Trophoblast cell (in vitro differentiated cells and primary cell): ENCODE measurements around the gene FBP1.

ENCODE experiments used
- DNase-seq, 2 donors: peaks; one replicate each; pipeline ENCODE4 v3.0.0-alpha.2; 2016
- H2AFZ ChIP-seq: 2 replicates; pipeline ENCODE4 v1.6.1; 2013; ENCODE audit warnings: low read length, moderate library complexity, mild to moderate bottlenecking; ENCODE audit not compliant: insufficient read depth, poor library complexity
- H2AK5ac ChIP-seq: 2 replicates; pipeline ENCODE4 v1.6.1; 2013; ENCODE audit warnings: mild to moderate bottlenecking, low read length
- H2BK120ac ChIP-seq: 2 replicates; pipeline ENCODE4 v1.6.1; 2013; ENCODE audit warnings: low read length, mild to moderate bottlenecking, moderate library complexity; ENCODE audit not compliant: insufficient read depth, poor library complexity
- H2BK12ac ChIP-seq: 2 replicates; pipeline ENCODE4 v1.6.1; 2013; ENCODE audit warnings: mild to moderate bottlenecking, low read length, moderate library complexity
- H2BK5ac ChIP-seq: 2 replicates; pipeline ENCODE4 v1.6.1; 2013; ENCODE audit warnings: low read length, low read depth, moderate library complexity, mild to moderate bottlenecking; ENCODE audit not compliant: poor library complexity
- H3K14ac ChIP-seq: 2 replicates; pipeline ENCODE4 v1.6.1; 2013; ENCODE audit warnings: mild to moderate bottlenecking, low read length
- H3K18ac ChIP-seq: 2 replicates; pipeline ENCODE4 v1.6.1; 2013; ENCODE audit warnings: mild to moderate bottlenecking, low read length
- H3K23ac ChIP-seq: 2 replicates; pipeline ENCODE4 v1.6.1; 2013; ENCODE audit warnings: low read length
- H3K27ac ChIP-seq: 2 replicates; pipeline ENCODE4 v1.5.1; 2013; ENCODE audit warnings: low read depth, mild to moderate bottlenecking, inconsistent platforms, low read length, moderate library complexity
- H3K27me3 ChIP-seq: 2 replicates; pipeline ENCODE4 v1.6.1; 2013; ENCODE audit warnings: inconsistent platforms, mild to moderate bottlenecking, low read length, moderate library complexity; ENCODE audit not compliant: insufficient read depth
- H3K36me3 ChIP-seq, 2 experiments: 1 replicate in 1 of 2; 2 replicates in 1 of 2; pipeline ENCODE4 v1.6.1; 2013; ENCODE audit warnings: low read length in 2 of 2, mild to moderate bottlenecking in 2 of 2, moderate library complexity in 1 of 2; ENCODE audit not compliant: insufficient read depth in 2 of 2, control insufficient read depth in 1 of 2
- H3K4ac ChIP-seq: 2 replicates; pipeline ENCODE4 v1.6.1; 2013; ENCODE audit warnings: low read depth, mild to moderate bottlenecking, low read length, moderate library complexity
- H3K4me1 ChIP-seq, 2 experiments: 1 replicate in 1 of 2; 2 replicates in 1 of 2; pipeline ENCODE4 v1.6.1; 2013; ENCODE audit warnings: low read length in 2 of 2, mild to moderate bottlenecking in 2 of 2, moderate library complexity in 1 of 2; ENCODE audit not compliant: insufficient read depth in 2 of 2, control insufficient read depth in 1 of 2
- H3K4me2 ChIP-seq: 2 replicates; pipeline ENCODE4 v1.6.1; 2013; ENCODE audit warnings: inconsistent platforms, mild to moderate bottlenecking, low read length, moderate library complexity
- H3K4me3 ChIP-seq: 2 replicates; pipeline ENCODE4 v1.5.1; 2013; ENCODE audit warnings: mild to moderate bottlenecking, low read depth, low read length, inconsistent platforms
- H3K79me1 ChIP-seq: one replicate; pipeline ENCODE4 v1.6.1; 2013; ENCODE audit warnings: low read length
- H3K79me2 ChIP-seq: 2 replicates; pipeline ENCODE4 v1.6.1; 2013; ENCODE audit warnings: low read length, mild to moderate bottlenecking; ENCODE audit not compliant: control insufficient read depth, insufficient read depth, poor library complexity
- H3K9ac ChIP-seq: 2 replicates; pipeline ENCODE4 v1.6.1; 2013; ENCODE audit warnings: mild to moderate bottlenecking, low read length
- H3K9me3 ChIP-seq: 2 replicates; pipeline ENCODE4 v1.6.1; 2013; ENCODE audit warnings: low read depth, mild to moderate bottlenecking, control low read depth, inconsistent platforms, low read length; ENCODE audit not compliant: insufficient read depth
- H4K12ac ChIP-seq: 2 replicates; pipeline ENCODE4 v1.6.1; 2013; ENCODE audit warnings: low read depth, mild to moderate bottlenecking, low read length, moderate library complexity
- H4K8ac ChIP-seq: 2 replicates; pipeline ENCODE4 v1.6.1; 2013; ENCODE audit warnings: low read depth, mild to moderate bottlenecking, low read length, moderate library complexity
- H4K91ac ChIP-seq: one replicate; pipeline ENCODE4 v1.6.1; 2013; ENCODE audit warnings: low read depth, mild to moderate bottlenecking, low read length, moderate library complexity
- WGBS: extraction: QIAGEN DNeasy Blood & Tissue Kit; methylation state at CpG from one replicate; pipeline ENCODE4 v1.1.7; 2013; ENCODE audit warnings: missing lambda C conversion rate; ENCODE audit not compliant: insufficient read length, insufficient coverage; ENCODE audit errors: extremely low coverage; 5-methylcytosine and 5-hydroxymethylcytosine counted together

Gene FBP1

DNA sequence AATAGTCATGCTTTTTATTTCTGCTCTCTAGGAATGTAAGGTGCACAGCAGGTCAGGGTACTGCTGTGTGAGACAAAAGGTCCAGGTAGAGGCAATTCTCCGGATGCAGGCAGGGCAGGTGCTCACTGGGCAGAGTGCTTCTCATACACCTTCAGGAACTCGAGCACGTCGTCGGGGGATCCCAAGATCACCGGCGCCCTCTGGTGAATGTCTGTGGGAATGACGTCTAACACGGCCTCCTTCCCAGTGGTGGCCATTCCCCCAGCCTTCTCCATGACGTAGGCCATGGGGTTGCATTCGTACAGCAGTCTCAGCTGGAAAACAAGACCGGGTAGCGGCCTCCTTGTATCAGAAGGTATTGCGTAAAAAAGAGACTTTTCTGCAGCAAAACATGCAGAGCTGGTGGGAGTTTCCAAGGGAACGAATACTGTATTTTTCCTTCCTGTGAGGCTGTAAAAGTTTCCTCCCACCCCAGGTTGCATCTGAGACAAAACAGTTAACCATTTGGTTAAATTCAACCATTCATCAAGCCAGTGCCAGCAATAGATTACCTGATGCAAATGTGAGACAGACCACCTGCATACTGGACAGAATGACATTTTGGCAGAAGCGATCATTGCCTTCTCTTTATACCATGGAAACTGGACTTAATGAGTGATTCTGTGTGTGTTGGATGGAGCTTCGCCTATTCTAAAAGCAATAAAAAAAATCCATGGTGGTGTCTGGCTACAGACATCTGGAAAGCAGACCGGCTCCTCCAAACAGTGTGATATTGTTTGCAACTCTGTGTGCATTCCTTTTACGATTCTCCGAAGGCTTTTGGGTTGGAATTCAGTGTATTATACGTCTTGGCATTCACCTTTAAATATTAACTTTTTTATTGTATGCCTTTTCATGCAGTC lies 35.8 kb downstream of the FBP1 start:
- H3K18ac ChIP-seq = no peak overlapping the region
- H2AFZ ChIP-seq = no peak overlapping the region
- H3K27me3 ChIP-seq = no peaks in the 10 kb centered on the region
- no peak overlapping the region for H3K4me3 ChIP-seq
- H2BK12ac ChIP-seq = no peak overlapping the region
- no peak overlapping the region for H2AK5ac ChIP-seq
- no peaks in the 10 kb centered on the region for H3K36me3 ChIP-seq
- no CpG with 5 or more reads among the region's 21 CpGs for WGBS
- no peaks in the 10 kb centered on the region for H3K79me2 ChIP-seq
- no peak overlapping the region for H4K8ac ChIP-seq
- DNase-seq = peak in 1 of 2 donors; percentile 42
- H3K4me2 ChIP-seq = peak overlapping the region; percentile 31
- no peaks in the 10 kb centered on the region for H3K9me3 ChIP-seq
- H2BK120ac ChIP-seq = no peak overlapping the region
- no peak overlapping the region for H3K27ac ChIP-seq
- H3K14ac ChIP-seq = no peak overlapping the region
- no peaks in the 10 kb centered on the region for H3K79me1 ChIP-seq
- no peak overlapping the region for H3K23ac ChIP-seq
- H4K12ac ChIP-seq = no peak overlapping the region
- no peaks in the 10 kb centered on the region for H3K4me1 ChIP-seq
- no peak overlapping the region for H2BK5ac ChIP-seq
- H3K4ac ChIP-seq = no peak overlapping the region
- H3K9ac ChIP-seq = no peak overlapping the region
- no peak overlapping the region for H4K91ac ChIP-seq

DNA sequence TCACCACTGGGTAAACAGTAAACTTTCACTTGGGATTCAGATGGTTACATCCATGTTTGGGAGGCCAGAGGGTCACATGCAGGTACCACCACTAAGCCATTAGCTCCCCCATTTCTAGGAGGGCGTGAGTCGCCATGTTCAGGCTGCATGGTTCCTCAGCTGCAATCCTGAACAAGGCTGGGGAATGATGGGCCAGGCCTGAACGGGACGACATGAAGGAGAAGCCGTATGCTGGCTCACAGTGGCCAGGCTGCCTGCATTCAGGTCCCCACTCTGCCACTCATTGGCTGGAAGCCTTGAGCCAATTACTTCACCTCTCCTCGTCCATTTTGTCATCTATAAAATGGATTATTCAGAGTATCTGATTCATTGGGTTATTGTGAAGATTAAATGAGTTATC lies 36.7 kb downstream of the FBP1 start:
- no peak for DNase-seq

DNA sequence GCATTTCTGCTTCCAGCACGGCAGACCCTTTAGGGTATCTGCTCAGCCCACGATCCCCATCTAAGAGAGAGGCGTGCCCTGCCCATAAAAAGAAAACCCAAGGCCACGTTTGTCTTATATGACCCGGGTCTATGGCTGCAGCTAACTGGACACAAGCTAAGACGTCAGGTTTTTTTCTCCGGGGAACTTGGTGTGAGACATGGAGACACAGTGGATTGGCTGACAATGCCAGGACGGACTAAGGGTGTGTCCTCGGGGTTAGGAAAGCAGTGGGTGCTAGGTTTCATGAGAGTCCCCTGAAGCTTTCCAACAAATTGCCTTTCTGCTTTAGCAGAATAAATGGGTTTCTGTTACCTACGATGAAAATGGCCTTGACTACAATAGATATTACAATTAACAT lies 38.6 kb downstream of the FBP1 start:
- H2AFZ ChIP-seq = no peak overlapping the region
- H3K4me2 ChIP-seq = no peak overlapping the region
- H3K36me3 ChIP-seq = no peaks in the 10 kb centered on the region
- no peak overlapping the region for H2AK5ac ChIP-seq
- no peaks in the 10 kb centered on the region for H3K79me2 ChIP-seq
- H3K9me3 ChIP-seq = no peaks in the 10 kb centered on the region
- no peak overlapping the region for H4K91ac ChIP-seq
- no peak for DNase-seq
- H3K9ac ChIP-seq = no peak overlapping the region
- H2BK12ac ChIP-seq = no peak overlapping the region
- no peak overlapping the region for H2BK5ac ChIP-seq
- no peak overlapping the region for H3K27ac ChIP-seq
- H3K4me3 ChIP-seq = no peak overlapping the region
- no peaks in the 10 kb centered on the region for H3K27me3 ChIP-seq
- no peak overlapping the region for H2BK120ac ChIP-seq
- no peak overlapping the region for H3K14ac ChIP-seq
- H3K23ac ChIP-seq = no peak overlapping the region
- H3K79me1 ChIP-seq = no peaks in the 10 kb centered on the region
- no peak overlapping the region for H3K18ac ChIP-seq
- H4K12ac ChIP-seq = no peak overlapping the region
- H3K4ac ChIP-seq = no peak overlapping the region
- H4K8ac ChIP-seq = no peak overlapping the region
- H3K4me1 ChIP-seq = no peaks in the 10 kb centered on the region
- WGBS = no CpG with 5 or more reads among the region's 10 CpGs

More for the DNA sequence above, 36.7 kb downstream of the FBP1 start:
- WGBS = no CpG with 5 or more reads among the region's 6 CpGs
- Histone ChIP-seq H2BK5ac (no peak overlapping the region), H2BK120ac (no peak overlapping the region), H2AFZ (no peak overlapping the region), H3K27ac (no peak overlapping the region), H3K14ac (no peak overlapping the region), H3K4me3 (no peak overlapping the region), H3K4me1 (no peaks in the 10 kb centered on the region), H2AK5ac (no peak overlapping the region), H3K23ac (no peak overlapping the region), H3K79me2 (no peaks in the 10 kb centered on the region), H3K9me3 (no peaks in the 10 kb centered on the region), H3K9ac (no peak overlapping the region), H4K91ac (no peak overlapping the region), H3K4ac (no peak overlapping the region), H3K18ac (no peak overlapping the region), H4K12ac (no peak overlapping the region), H3K27me3 (no peaks in the 10 kb centered on the region), H3K79me1 (no peaks in the 10 kb centered on the region), H4K8ac (no peak overlapping the region), H2BK12ac (no peak overlapping the region), H3K4me2 (no peak overlapping the region), H3K36me3 (no peaks in the 10 kb centered on the region)

DNA sequence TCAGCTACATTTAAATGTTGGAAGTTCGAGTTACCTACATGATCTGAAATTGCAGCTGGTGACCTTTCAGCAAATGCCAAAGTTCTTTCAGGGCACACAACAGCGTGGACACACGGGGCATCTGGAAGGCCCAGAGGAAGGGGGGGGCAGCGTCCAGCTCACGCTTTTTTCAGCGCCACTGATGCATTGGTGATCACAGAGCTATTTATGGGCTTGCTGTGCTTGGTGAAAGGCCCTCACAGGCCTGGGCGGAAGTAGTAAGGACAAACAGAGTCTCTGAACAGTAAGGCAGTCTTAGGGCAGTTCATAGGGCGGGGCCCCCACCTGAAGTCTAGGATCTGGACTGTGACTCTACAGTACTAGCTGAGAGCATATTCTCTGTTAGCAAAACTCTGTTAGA lies 39.1 kb downstream of the FBP1 start:
- WGBS = no CpG with 5 or more reads among the region's 8 CpGs
- H3K4me3 ChIP-seq = no peak overlapping the region
- H3K9ac ChIP-seq = no peak overlapping the region
- H3K36me3 ChIP-seq = no peaks in the 10 kb centered on the region
- no peaks in the 10 kb centered on the region for H3K9me3 ChIP-seq
- H2BK120ac ChIP-seq = no peak overlapping the region
- no peak overlapping the region for H2BK5ac ChIP-seq
- H4K91ac ChIP-seq = no peak overlapping the region
- H3K23ac ChIP-seq = no peak overlapping the region
- no peak overlapping the region for H2BK12ac ChIP-seq
- DNase-seq = no peak
- no peaks in the 10 kb centered on the region for H3K4me1 ChIP-seq
- H3K79me2 ChIP-seq = no peaks in the 10 kb centered on the region
- no peak overlapping the region for H4K12ac ChIP-seq
- no peak overlapping the region for H2AK5ac ChIP-seq
- no peak overlapping the region for H3K18ac ChIP-seq
- no peak overlapping the region for H3K27ac ChIP-seq
- no peak overlapping the region for H2AFZ ChIP-seq
- no peak overlapping the region for H3K14ac ChIP-seq
- no peaks in the 10 kb centered on the region for H3K79me1 ChIP-seq
- H4K8ac ChIP-seq = no peak overlapping the region
- H3K4ac ChIP-seq = no peak overlapping the region
- H3K27me3 ChIP-seq = no peaks in the 10 kb centered on the region
- no peak overlapping the region for H3K4me2 ChIP-seq
